ENCODE measurements around the gene HRAS. TPM values are rescaled to one million over a fixed set of nuclear protein-coding genes. Genes with fewer than 3 reads are reported as not detected.

HRAS gene
- total and polyA plus RNA-seq, 2 of the 13 experiments (the other 11 are each of a cell fraction or from before 2014, with no cell fraction given): 32.9 to 50.0 TPM

GRCh38 chr11:575313-575995, 40.1 kb upstream of the HRAS start (continued):
- TF ChIP-seq NFAT5 (CRISPR knock-in tag; IDR thresholded peaks at IDR 0.05) (0 out of 2 replicates have a peak, but pooled peaks have one; percentile 30), PCBP1 (IDR thresholded peaks at IDR 0.05; ENCODE audit: borderline replicate concordance, low read depth, low read length) (no peak), PHB2 (IDR thresholded peaks at IDR 0.05; ENCODE audit: partially characterized antibody) (no peak), PPARG (CRISPR knock-in tag; conservative IDR thresholded peaks at IDR 0.05) (no peak), ZNF646 (CRISPR knock-in tag; IDR thresholded peaks at IDR 0.05) (no peak), ZNF570 (CRISPR knock-in tag; IDR thresholded peaks at IDR 0.05; ENCODE audit: borderline replicate concordance) (no peak), DNMT3B (CRISPR knock-in tag; conservative IDR thresholded peaks at IDR 0.05) (no peak), ZNF512 (CRISPR knock-in tag; IDR thresholded peaks at IDR 0.05) (no peak), POGZ (CRISPR knock-in tag; IDR thresholded peaks at IDR 0.05) (0 out of 2 replicates have a peak, but pooled peaks have one; percentile 21), THAP11 (CRISPR knock-in tag; IDR thresholded peaks at IDR 0.05) (no peak), POLR2AphosphoS2 (IDR thresholded peaks at IDR 0.05; ENCODE audit: low read depth, low read length) (no peak), ZNF660 (CRISPR knock-in tag; IDR thresholded peaks at IDR 0.05; ENCODE audit: borderline replicate concordance, low read depth) (no peak), HMG20B (CRISPR knock-in tag; conservative IDR thresholded peaks at IDR 0.05) (no peak), MYPOP (CRISPR knock-in tag; IDR thresholded peaks at IDR 0.05) (no peak), NAIF1 (CRISPR knock-in tag; IDR thresholded peaks at IDR 0.05; ENCODE audit: borderline replicate concordance) (no peak)
